Metanephros (tissue), 1 donor: ENCODE measurements around the gene SEC22A. TPM values are rescaled to one million over a fixed set of nuclear protein-coding genes. Genes with fewer than 3 reads are reported as not detected.

Source experiments
- total RNA-seq: library from RNA; depleted of rRNA; stranded (reverse); fragments of >200 nt; gene quantifications from one replicate; pipeline ENCODE4 v1.2.3, GENCODE V29; 2014

SEC22A gene
- 30.1 TPM for total RNA-seq

DNA sequence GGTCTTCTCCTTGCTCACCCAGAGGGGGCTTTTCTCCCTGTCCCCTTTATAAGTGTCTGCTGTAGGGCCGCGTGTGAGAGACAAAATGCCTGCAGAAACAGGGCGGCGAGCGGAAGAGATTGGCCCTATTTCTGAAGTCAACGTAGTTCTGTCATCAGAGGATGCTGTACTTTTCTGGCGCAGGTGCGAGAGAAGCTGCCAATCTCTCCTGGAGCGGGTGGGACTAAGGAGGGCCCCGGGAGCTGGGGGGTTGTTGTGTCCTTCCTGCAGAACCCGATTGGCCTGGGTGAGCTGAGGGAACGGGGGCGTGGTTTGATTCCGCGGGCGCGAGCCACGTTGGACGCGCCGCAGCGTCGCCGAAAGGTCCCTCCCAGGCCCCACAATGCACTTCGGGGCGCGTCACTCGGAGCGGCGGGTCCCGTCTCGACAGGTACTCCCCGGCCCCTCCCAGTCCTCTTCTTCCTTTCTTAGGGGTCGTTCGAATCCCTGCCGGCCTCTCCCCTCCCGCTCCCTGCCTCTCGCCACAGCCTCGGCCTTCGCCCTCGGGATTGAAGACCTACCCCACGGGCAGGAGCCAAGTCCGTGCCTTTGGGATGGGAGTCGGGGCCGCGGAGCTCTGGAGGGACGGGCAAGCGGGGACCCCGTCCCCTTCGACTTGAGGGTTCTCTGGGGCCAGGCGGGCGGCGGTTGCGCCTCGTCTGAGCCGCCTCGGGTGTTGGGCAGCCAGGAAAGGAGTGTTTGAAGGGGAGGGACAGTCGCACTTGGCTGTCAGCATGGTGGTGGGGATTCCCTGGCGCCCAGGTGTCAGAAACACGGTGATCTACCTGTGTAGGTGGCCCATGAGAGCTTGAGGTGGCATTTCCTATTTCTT lies at the start of gene SEC22A:
TSS of gene SEC22A (plus strand) at position 387 of the 871 bp plus-strand sequence. CDS start 7,275 bp downstream, outside the sequence.

Other genes starting within 250 kb of the SEC22A start
- gene SEMA5B, start 174.2 kb upstream of the SEC22A start, total RNA-seq = 21.7 TPM
- gene PDIA5, start 134.9 kb upstream of the SEC22A start, total RNA-seq = 24.9 TPM
- gene ADCY5, start 247.1 kb downstream of the SEC22A start, total RNA-seq = 17.2 TPM